ENCODE data around the gene PARD3B. TPM values are rescaled to one million over a fixed set of nuclear protein-coding genes. Genes with fewer than 3 reads are reported as not detected.

The PARD3B gene
- total RNA-seq, 2 experiments from 2014 or later = 0.49 to 1.1 TPM

- no peak for DNase-seq
- no peak overlapping the region for H3K27ac Mint-ChIP-seq
- H3K9me3 Mint-ChIP-seq = no peaks in the 10 kb centered on the region
- no peaks in the 10 kb centered on the region for H3K27me3 Mint-ChIP-seq
- no peaks in the 10 kb centered on the region for H3K36me3 Mint-ChIP-seq
- no peak overlapping the region for H3K4me3 Mint-ChIP-seq
- H3K4me1 Mint-ChIP-seq = peaks cover 2% of the 10 kb centered on the region
Measured at GRCh38 chr2:205403244-205403825, 858.1 kb downstream of the PARD3B start.

GRCh38 chr2:205405194-205405593, 859.9 kb downstream of the PARD3B start:
- H3K27ac Mint-ChIP-seq = no peak overlapping the region
- DNase-seq = no peak
- no peak overlapping the region for H3K4me3 Mint-ChIP-seq
- no peaks in the 10 kb centered on the region for H3K9me3 Mint-ChIP-seq
- H3K27me3 Mint-ChIP-seq = no peaks in the 10 kb centered on the region
- peaks cover 2% of the 10 kb centered on the region for H3K4me1 Mint-ChIP-seq
- H3K36me3 Mint-ChIP-seq = no peaks in the 10 kb centered on the region

GRCh38 chr2:205405752-205406151, 860.5 kb downstream of the PARD3B start:
- H3K27ac Mint-ChIP-seq = no peak overlapping the region
- no peak for DNase-seq
- no peaks in the 10 kb centered on the region for H3K27me3 Mint-ChIP-seq
- H3K36me3 Mint-ChIP-seq = no peaks in the 10 kb centered on the region
- no peaks in the 10 kb centered on the region for H3K9me3 Mint-ChIP-seq
- H3K4me1 Mint-ChIP-seq = peaks cover 2% of the 10 kb centered on the region
- H3K4me3 Mint-ChIP-seq = no peak overlapping the region

- H3K4me3 Mint-ChIP-seq = no peak overlapping the region
- H3K36me3 Mint-ChIP-seq = no peaks in the 10 kb centered on the region
- no peaks in the 10 kb centered on the region for H3K27me3 Mint-ChIP-seq
- DNase-seq = no peak
- H3K9me3 Mint-ChIP-seq = no peaks in the 10 kb centered on the region
- H3K27ac Mint-ChIP-seq = no peak overlapping the region
- peaks cover 2% of the 10 kb centered on the region for H3K4me1 Mint-ChIP-seq
Measured at GRCh38 chr2:205407984-205408383, 862.7 kb downstream of the PARD3B start.

GRCh38 chr2:205408696-205409095, 863.4 kb downstream of the PARD3B start:
- DNase-seq = no peak
- Mint-ChIP-seq H3K36me3 (no peaks in the 10 kb centered on the region), H3K27me3 (no peaks in the 10 kb centered on the region), H3K27ac (no peak overlapping the region), H3K9me3 (no peaks in the 10 kb centered on the region), H3K4me3 (no peak overlapping the region), H3K4me1 (peaks cover 2% of the 10 kb centered on the region)

- Mint-ChIP-seq H3K4me3 (no peak overlapping the region), H3K27me3 (no peaks in the 10 kb centered on the region), H3K4me1 (peaks cover 2% of the 10 kb centered on the region), H3K27ac (no peak overlapping the region), H3K36me3 (no peaks in the 10 kb centered on the region), H3K9me3 (no peaks in the 10 kb centered on the region)
- no peak for DNase-seq
Measured at GRCh38 chr2:205409411-205409810, 864.1 kb downstream of the PARD3B start.

- Mint-ChIP-seq H3K27me3 (no peaks in the 10 kb centered on the region), H3K4me1 (no peaks in the 10 kb centered on the region), H3K9me3 (no peaks in the 10 kb centered on the region), H3K36me3 (no peaks in the 10 kb centered on the region), H3K4me3 (no peak overlapping the region), H3K27ac (no peak overlapping the region)
- no peak for DNase-seq
Measured at GRCh38 chr2:205411558-205411957, 866.3 kb downstream of the PARD3B start.

- no peaks in the 10 kb centered on the region for H3K4me1 Mint-ChIP-seq
- no peak overlapping the region for H3K4me3 Mint-ChIP-seq
- no peak for DNase-seq
- no peaks in the 10 kb centered on the region for H3K27me3 Mint-ChIP-seq
- no peaks in the 10 kb centered on the region for H3K36me3 Mint-ChIP-seq
- H3K9me3 Mint-ChIP-seq = no peaks in the 10 kb centered on the region
- no peak overlapping the region for H3K27ac Mint-ChIP-seq
Measured at GRCh38 chr2:205424326-205424725, 879.1 kb downstream of the PARD3B start.

GRCh38 chr2:205425102-205425501, 879.8 kb downstream of the PARD3B start:
- Mint-ChIP-seq H3K27me3 (no peaks in the 10 kb centered on the region), H3K9me3 (no peaks in the 10 kb centered on the region), H3K4me1 (no peaks in the 10 kb centered on the region), H3K4me3 (no peak overlapping the region), H3K27ac (no peak overlapping the region), H3K36me3 (no peaks in the 10 kb centered on the region)
- DNase-seq = no peak

GRCh38 chr2:205427112-205427511, 881.8 kb downstream of the PARD3B start:
- Mint-ChIP-seq H3K9me3 (no peaks in the 10 kb centered on the region), H3K4me1 (no peaks in the 10 kb centered on the region), H3K36me3 (no peaks in the 10 kb centered on the region), H3K27ac (no peak overlapping the region), H3K27me3 (no peaks in the 10 kb centered on the region), H3K4me3 (no peak overlapping the region)
- DNase-seq = no peak

GRCh38 chr2:205428811-205429210, 883.5 kb downstream of the PARD3B start:
- no peak for DNase-seq
- H3K27me3 Mint-ChIP-seq = no peaks in the 10 kb centered on the region
- H3K4me1 Mint-ChIP-seq = no peaks in the 10 kb centered on the region
- H3K27ac Mint-ChIP-seq = no peak overlapping the region
- H3K4me3 Mint-ChIP-seq = no peak overlapping the region
- H3K36me3 Mint-ChIP-seq = no peaks in the 10 kb centered on the region
- no peaks in the 10 kb centered on the region for H3K9me3 Mint-ChIP-seq

- Mint-ChIP-seq H3K27me3 (no peaks in the 10 kb centered on the region), H3K27ac (no peak overlapping the region), H3K9me3 (no peaks in the 10 kb centered on the region)
Measured at GRCh38 chr2:205435970-205436369, 890.7 kb downstream of the PARD3B start.

GRCh38 chr2:205438241-205438640, 893.0 kb downstream of the PARD3B start:
- H3K4me1 Mint-ChIP-seq = no peaks in the 10 kb centered on the region
- H3K27me3 Mint-ChIP-seq = no peaks in the 10 kb centered on the region
- H3K9me3 Mint-ChIP-seq = no peaks in the 10 kb centered on the region
- H3K27ac Mint-ChIP-seq = no peak overlapping the region
- no peak for DNase-seq
- H3K4me3 Mint-ChIP-seq = no peak overlapping the region
- H3K36me3 Mint-ChIP-seq = no peaks in the 10 kb centered on the region

More at GRCh38 chr2:205435970-205436369, 890.7 kb downstream of the PARD3B start:
- DNase-seq = no peak
- H3K36me3 Mint-ChIP-seq = no peaks in the 10 kb centered on the region
- no peak overlapping the region for H3K4me3 Mint-ChIP-seq
- H3K4me1 Mint-ChIP-seq = no peaks in the 10 kb centered on the region

- Mint-ChIP-seq H3K9me3 (no peaks in the 10 kb centered on the region), H3K27me3 (no peaks in the 10 kb centered on the region), H3K4me1 (no peaks in the 10 kb centered on the region), H3K36me3 (no peaks in the 10 kb centered on the region), H3K27ac (no peak overlapping the region), H3K4me3 (no peak overlapping the region)
- DNase-seq = no peak
Measured at GRCh38 chr2:205439621-205440020, 894.3 kb downstream of the PARD3B start.

GRCh38 chr2:205441524-205441923, 896.2 kb downstream of the PARD3B start:
- no peak for DNase-seq
- Mint-ChIP-seq H3K4me3 (no peak overlapping the region), H3K9me3 (no peaks in the 10 kb centered on the region), H3K27ac (no peak overlapping the region), H3K4me1 (no peaks in the 10 kb centered on the region), H3K36me3 (no peaks in the 10 kb centered on the region), H3K27me3 (no peaks in the 10 kb centered on the region)

- Mint-ChIP-seq H3K4me1 (no peaks in the 10 kb centered on the region), H3K27ac (no peak overlapping the region), H3K4me3 (no peak overlapping the region), H3K9me3 (no peaks in the 10 kb centered on the region), H3K36me3 (no peaks in the 10 kb centered on the region), H3K27me3 (no peaks in the 10 kb centered on the region)
- DNase-seq = no peak
Measured at GRCh38 chr2:205448189-205448588, 902.9 kb downstream of the PARD3B start.

All from activated naive CD8-positive, alpha-beta T cell treated with anti-CD3 and anti-CD28 coated beads for 36 hours (primary cell).